Lower leg skin (tissue), 4 donors: ENCODE results near the gene RAB11FIP4. TPM values are rescaled to one million over a fixed set of nuclear protein-coding genes. Genes with fewer than 3 reads are reported as not detected.

Experiments
- DNase-seq, 2 donors: peaks; one replicate each; pipeline ENCODE4 v3.0.0-alpha.2; 2019; ENCODE audit warnings: low spot score in 2 of 2
- H3K4me3 ChIP-seq: fragments of 200-600 bp; sonication (generic); 2 replicates; pipeline ENCODE4 v1.5.1; 2017; ENCODE audit warnings: mild to moderate bottlenecking, low read depth; ENCODE audit not compliant: poor library complexity, severe bottlenecking
- CTCF ChIP-seq, 3 donors: fragments of 450-650 bp; IDR thresholded peaks; one replicate each; pipeline ENCODE4 v1.5.1; 2016; ENCODE audit warnings: antibody characterized with exemption in 3 of 3, mild to moderate bottlenecking in 3 of 3, moderate library complexity in 2 of 3
- POLR2A ChIP-seq, 2 donors: fragments of 450-650 bp; IDR thresholded peaks; one replicate each; pipeline ENCODE4 v1.6.1; 2016 to 2017; ENCODE audit warnings: antibody characterized with exemption in 2 of 2, mild to moderate bottlenecking in 1 of 2, moderate library complexity in 1 of 2
- WGBS, 2 donors: methylation state at CpG; one replicate each; pipeline ENCODE4 v1.1.5; 2018; 5-methylcytosine and 5-hydroxymethylcytosine counted together
- intact Hi-C: fragments of 100-400 bp; cut with DNase I; formaldehyde crosslinking; loops from one replicate; pipeline ENCODE4 v1.15.0; 2023; ENCODE audit warnings: low total_unique reads
- total RNA-seq, 4 donors: library from RNA; depleted of rRNA; stranded (reverse); fragments of >200 nt; gene quantifications; one replicate each; pipeline ENCODE4 v1.1.0, GENCODE V29; 2016

The RAB11FIP4 gene
- total RNA-seq, 4 donors from 2014 or later, result 27.4 to 62.8 (median 34.1) TPM

- WGBS, 2 donors, result 86 to 90% methylated on average over 22 of the region's 22 CpGs
- DNase-seq, result no peak
- no peak for TF ChIP-seq POLR2A (IDR thresholded peaks at IDR 0.05)
- no peak for TF ChIP-seq CTCF (IDR thresholded peaks at IDR 0.05)
- H3K4me3 ChIP-seq, result no peak overlapping the region
- intact Hi-C loops, result no loop called here
Observed at GRCh38 chr17:31415640-31416502, 24.4 kb downstream of the RAB11FIP4 start.

GRCh38 chr17:31416503-31416923 lies 25.0 kb downstream of the RAB11FIP4 start:
- intact Hi-C loops, result no loop called here
- WGBS, 2 donors, result 72 to 80% methylated on average over 8 to 10 of the region's 10 CpGs
- DNase-seq, result no peak
- TF ChIP-seq CTCF (IDR thresholded peaks at IDR 0.05) (no peak), POLR2A (IDR thresholded peaks at IDR 0.05) (no peak)
- H3K4me3 ChIP-seq, result no peak overlapping the region

- no peak overlapping the region for H3K4me3 ChIP-seq
- intact Hi-C loops, result no loop called here
- no peak for DNase-seq
- 80 to 86% methylated on average over 10 of the region's 10 CpGs for WGBS, 2 donors
- TF ChIP-seq POLR2A (IDR thresholded peaks at IDR 0.05) (no peak), CTCF (IDR thresholded peaks at IDR 0.05) (no peak)
Observed at GRCh38 chr17:31417051-31417792, 25.7 kb downstream of the RAB11FIP4 start.

- intact Hi-C loops, result no loop called here
- TF ChIP-seq CTCF (IDR thresholded peaks at IDR 0.05) (no peak), POLR2A (IDR thresholded peaks at IDR 0.05) (no peak)
- DNase-seq, result no peak
- no peak overlapping the region for H3K4me3 ChIP-seq
- 29 to 46% methylated on average over 6 of the region's 6 CpGs for WGBS, 2 donors
Observed at GRCh38 chr17:31418773-31419350, 27.4 kb downstream of the RAB11FIP4 start.

GRCh38 chr17:31422443-31422842 lies 31.0 kb downstream of the RAB11FIP4 start:
- no peak for DNase-seq
- TF ChIP-seq POLR2A (IDR thresholded peaks at IDR 0.05), result no peak
- no peak for TF ChIP-seq CTCF (IDR thresholded peaks at IDR 0.05)
- 92% methylated on average over 3 of the region's 3 CpGs for WGBS, 2 donors
- intact Hi-C loops, result no loop called here
- no peak overlapping the region for H3K4me3 ChIP-seq
